Spleen (tissue), 7 donors: Measurements from ENCODE around the gene RASSF5.

ENCODE experiments used
- CTCF ChIP-seq, 11 experiments: fragments of 200-600 bp in 7 of 11; fragments of 450-650 bp in 4 of 11; sonication (generic) in 4 of 11; IDR thresholded peaks in 8 of 11; conservative IDR thresholded peaks in 3 of 11; 1 replicate in 7 of 11; 2 replicates in 4 of 11; pipeline versions ENCODE4 v1.4.0 to v1.8.0; 2016 to 2021; ENCODE audit warnings: antibody characterized with exemption in 11 of 11, inconsistent platforms in 4 of 11, mild to moderate bottlenecking in 1 of 11
- POLR2A ChIP-seq, 3 donors: fragments of 450-650 bp; IDR thresholded peaks; one replicate each; pipeline ENCODE4 v1.5.1; 2017; ENCODE audit warnings: antibody characterized with exemption in 3 of 3, mild to moderate bottlenecking in 1 of 3
- donor health status: DM: no; HTN: no; CAD: no; lungs with moderate emphysema.
- donor health status: DM: no; HTN: no; CAD: no.
- donor health status: DM: no; HTN: no; CAD: no.

GRCh38 chr1:206486995-206487788, 20.1 kb upstream of the RASSF5 start:
- TF ChIP-seq CTCF (IDR thresholded peaks at IDR 0.05 in 8 of 11, conservative IDR thresholded peaks at IDR 0.05 in 3 of 11) (no peak), POLR2A (IDR thresholded peaks at IDR 0.05) (no peak)
